ACC112 (cell line): ENCODE results near the gene C1orf210.

Source experiments
- H2AFZ ChIP-seq: fragments of 200-600 bp; sonication (generic); one replicate; pipeline ENCODE4 v1.6.0; 2017; ENCODE audit warnings: antibody characterized with exemption, low read length; ENCODE audit not compliant: unreplicated experiment
- H3K27ac ChIP-seq: fragments of 200-600 bp; sonication (generic); 2 replicates; pipeline ENCODE4 v1.5.1; 2014; ENCODE audit warnings: low read depth, mild to moderate bottlenecking, antibody characterized with exemption, low read length, moderate library complexity
- H3K27me3 ChIP-seq: fragments of 200-600 bp; sonication (generic); 2 replicates; pipeline ENCODE4 v1.6.1; 2014; ENCODE audit warnings: mild to moderate bottlenecking, antibody characterized with exemption, low read length, moderate library complexity, mixed read lengths; ENCODE audit not compliant: insufficient read depth
- H3K36me3 ChIP-seq: fragments of 200-600 bp; sonication (generic); 2 replicates; pipeline ENCODE4 v1.6.1; 2016; ENCODE audit warnings: mild to moderate bottlenecking, antibody characterized with exemption, low read length, moderate library complexity, mixed read lengths; ENCODE audit not compliant: insufficient read depth
- H3K4me1 ChIP-seq: fragments of 200-600 bp; sonication (generic); one replicate; pipeline ENCODE4 v1.6.1; 2016; ENCODE audit warnings: low read length, mixed read lengths; ENCODE audit not compliant: insufficient read depth, unreplicated experiment, control insufficient read depth
- H3K4me3 ChIP-seq: fragments of 200-600 bp; sonication (generic); 2 replicates; pipeline ENCODE4 v1.5.1; 2014; ENCODE audit warnings: mild to moderate bottlenecking, low read depth, low read length
- H3K79me2 ChIP-seq: fragments of 200-600 bp; sonication (generic); one replicate; pipeline ENCODE4 v1.6.0; 2016; ENCODE audit warnings: low read length; ENCODE audit not compliant: control insufficient read depth, unreplicated experiment, insufficient read depth

Gene C1orf210

GRCh38 chr1:43258370-43258769, 27.0 kb downstream of the C1orf210 start:
- H3K27ac ChIP-seq = no peak overlapping the region

GRCh38 chr1:43256675-43257570, 28.5 kb downstream of the C1orf210 start:
- H2AFZ ChIP-seq = no peak overlapping the region

More at GRCh38 chr1:43258370-43258769, 27.0 kb downstream of the C1orf210 start:
- H2AFZ ChIP-seq = no peak overlapping the region
- no peak overlapping the region for H3K4me3 ChIP-seq
- peaks cover 9% of the 10 kb centered on the region; the same call in 1 of the 2 replicates for H3K27me3 ChIP-seq
- no peaks in the 10 kb centered on the region for H3K79me2 ChIP-seq
- no peaks in the 10 kb centered on the region for H3K4me1 ChIP-seq
- no peaks in the 10 kb centered on the region for H3K36me3 ChIP-seq

GRCh38 chr1:43255438-43256210, 29.8 kb downstream of the C1orf210 start:
- Histone ChIP-seq H3K4me1 (no peaks in the 10 kb centered on the region), H2AFZ (no peak overlapping the region), H3K27me3 (peaks cover 30% of the 10 kb centered on the region), H3K79me2 (no peaks in the 10 kb centered on the region), H3K36me3 (no peaks in the 10 kb centered on the region), H3K4me3 (no peak overlapping the region), H3K27ac (no peak overlapping the region)

More at GRCh38 chr1:43256675-43257570, 28.5 kb downstream of the C1orf210 start:
- Histone ChIP-seq H3K27me3 (peaks cover 22% of the 10 kb centered on the region), H3K4me1 (no peaks in the 10 kb centered on the region), H3K4me3 (no peak overlapping the region), H3K27ac (no peak overlapping the region), H3K79me2 (no peaks in the 10 kb centered on the region), H3K36me3 (no peaks in the 10 kb centered on the region)

GRCh38 chr1:43253876-43254275, 31.5 kb downstream of the C1orf210 start:
- no peaks in the 10 kb centered on the region for H3K4me1 ChIP-seq
- H2AFZ ChIP-seq = no peak overlapping the region
- peaks cover 37% of the 10 kb centered on the region for H3K27me3 ChIP-seq
- H3K27ac ChIP-seq = no peak overlapping the region
- no peak overlapping the region for H3K4me3 ChIP-seq
- H3K79me2 ChIP-seq = no peaks in the 10 kb centered on the region
- no peaks in the 10 kb centered on the region for H3K36me3 ChIP-seq

GRCh38 chr1:43253173-43253572, 32.2 kb downstream of the C1orf210 start:
- no peaks in the 10 kb centered on the region for H3K4me1 ChIP-seq
- H3K27me3 ChIP-seq = peaks cover 37% of the 10 kb centered on the region
- H3K27ac ChIP-seq = no peak overlapping the region
- no peaks in the 10 kb centered on the region for H3K36me3 ChIP-seq
- no peak overlapping the region for H3K4me3 ChIP-seq
- H3K79me2 ChIP-seq = no peaks in the 10 kb centered on the region
- H2AFZ ChIP-seq = no peak overlapping the region

- no peak overlapping the region for H3K4me3 ChIP-seq
- H3K36me3 ChIP-seq = no peaks in the 10 kb centered on the region
- H3K79me2 ChIP-seq = no peaks in the 10 kb centered on the region
- H2AFZ ChIP-seq = no peak overlapping the region
- H3K27me3 ChIP-seq = peaks cover 37% of the 10 kb centered on the region
- no peak overlapping the region for H3K27ac ChIP-seq
- no peaks in the 10 kb centered on the region for H3K4me1 ChIP-seq
Measured at GRCh38 chr1:43252225-43252624, 33.2 kb downstream of the C1orf210 start.

- Histone ChIP-seq H3K27ac (no peak overlapping the region), H3K79me2 (no peaks in the 10 kb centered on the region), H3K27me3 (peaks cover 37% of the 10 kb centered on the region), H3K4me3 (no peak overlapping the region), H2AFZ (no peak overlapping the region), H3K36me3 (no peaks in the 10 kb centered on the region), H3K4me1 (no peaks in the 10 kb centered on the region)
Measured at GRCh38 chr1:43251024-43251423, 34.4 kb downstream of the C1orf210 start.

- Histone ChIP-seq H3K79me2 (no peaks in the 10 kb centered on the region), H2AFZ (no peak overlapping the region), H3K4me1 (no peaks in the 10 kb centered on the region), H3K36me3 (no peaks in the 10 kb centered on the region), H3K27me3 (peaks cover 33% of the 10 kb centered on the region), H3K4me3 (no peak overlapping the region), H3K27ac (no peak overlapping the region)
Measured at GRCh38 chr1:43250351-43250761, 35.0 kb downstream of the C1orf210 start.

- Histone ChIP-seq H3K4me3 (no peak overlapping the region), H3K27me3 (peaks cover 19% of the 10 kb centered on the region), H3K4me1 (no peaks in the 10 kb centered on the region)
Measured at GRCh38 chr1:43247256-43247921, 38.0 kb downstream of the C1orf210 start.

GRCh38 chr1:43246466-43247213, 38.7 kb downstream of the C1orf210 start:
- Histone ChIP-seq H2AFZ (no peak overlapping the region), H3K27ac (no peak overlapping the region), H3K4me1 (no peaks in the 10 kb centered on the region), H3K27me3 (peaks cover 15% of the 10 kb centered on the region; the same call in 1 of the 2 replicates), H3K36me3 (no peaks in the 10 kb centered on the region), H3K79me2 (no peaks in the 10 kb centered on the region), H3K4me3 (no peak overlapping the region)

More at GRCh38 chr1:43247256-43247921, 38.0 kb downstream of the C1orf210 start:
- Histone ChIP-seq H3K79me2 (no peaks in the 10 kb centered on the region), H2AFZ (no peak overlapping the region), H3K36me3 (no peaks in the 10 kb centered on the region), H3K27ac (no peak overlapping the region)
